ENCODE measurements around the gene UNC79.

DNA sequence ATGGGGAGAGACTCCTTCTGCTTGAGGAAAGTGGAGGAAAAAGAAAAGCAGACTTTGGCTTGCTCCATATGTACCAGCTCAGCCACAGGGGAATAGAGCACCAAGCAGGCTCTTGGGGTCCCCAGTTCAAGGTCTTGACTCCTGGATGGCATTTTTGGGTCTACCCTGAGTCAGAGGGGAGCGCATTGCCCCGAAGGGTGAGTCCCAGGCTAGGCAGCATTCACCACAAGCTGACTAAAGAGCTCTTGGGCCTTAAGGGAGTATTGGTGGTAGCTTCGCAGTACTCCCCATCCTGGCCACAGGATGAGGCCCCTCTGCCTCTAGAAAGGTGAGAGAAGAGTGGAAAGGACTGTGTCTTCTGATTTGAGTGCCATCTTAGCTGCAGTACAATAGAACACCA is 19.8 kb upstream of the UNC79 start:
- TF ChIP-seq, protein P1, sequence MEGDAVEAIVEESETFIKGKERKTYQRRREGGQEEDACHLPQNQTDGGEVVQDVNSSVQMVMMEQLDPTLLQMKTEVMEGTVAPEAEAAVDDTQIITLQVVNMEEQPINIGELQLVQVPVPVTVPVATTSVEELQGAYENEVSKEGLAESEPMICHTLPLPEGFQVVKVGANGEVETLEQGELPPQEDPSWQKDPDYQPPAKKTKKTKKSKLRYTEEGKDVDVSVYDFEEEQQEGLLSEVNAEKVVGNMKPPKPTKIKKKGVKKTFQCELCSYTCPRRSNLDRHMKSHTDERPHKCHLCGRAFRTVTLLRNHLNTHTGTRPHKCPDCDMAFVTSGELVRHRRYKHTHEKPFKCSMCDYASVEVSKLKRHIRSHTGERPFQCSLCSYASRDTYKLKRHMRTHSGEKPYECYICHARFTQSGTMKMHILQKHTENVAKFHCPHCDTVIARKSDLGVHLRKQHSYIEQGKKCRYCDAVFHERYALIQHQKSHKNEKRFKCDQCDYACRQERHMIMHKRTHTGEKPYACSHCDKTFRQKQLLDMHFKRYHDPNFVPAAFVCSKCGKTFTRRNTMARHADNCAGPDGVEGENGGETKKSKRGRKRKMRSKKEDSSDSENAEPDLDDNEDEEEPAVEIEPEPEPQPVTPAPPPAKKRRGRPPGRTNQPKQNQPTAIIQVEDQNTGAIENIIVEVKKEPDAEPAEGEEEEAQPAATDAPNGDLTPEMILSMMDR (IDR thresholded peaks at IDR 0.05; ENCODE audit: poor library complexity), result no peak
- TF ChIP-seq EZH2phosphoT487 (IDR thresholded peaks at IDR 0.05; ENCODE audit: low read depth, severe bottlenecking, unreplicated experiment), result no peak
